HG03060 (cell line): ENCODE measurements around the gene CNGA3.
A peak's percentile ranks its signal among the peaks of the same experiment; 100 is the strongest.
"Not testable (repeated sequence)": the region's sequence is repeated elsewhere in the genome, so short reads cannot be mapped to it uniquely, and the experiment has no call there.

Experiments
- ATAC-seq: cut with Tn5 transposase; IDR thresholded peaks from one replicate; pipeline ENCODE4 v1.9.1; 2021; ENCODE audit warnings: low read depth, moderate number of reproducible peaks; ENCODE audit not compliant: unreplicated experiment

CNGA3 gene

GRCh38 chr2:98434492-98434891, 88.2 kb downstream of the CNGA3 start:
- ATAC-seq = no peak

DNA sequence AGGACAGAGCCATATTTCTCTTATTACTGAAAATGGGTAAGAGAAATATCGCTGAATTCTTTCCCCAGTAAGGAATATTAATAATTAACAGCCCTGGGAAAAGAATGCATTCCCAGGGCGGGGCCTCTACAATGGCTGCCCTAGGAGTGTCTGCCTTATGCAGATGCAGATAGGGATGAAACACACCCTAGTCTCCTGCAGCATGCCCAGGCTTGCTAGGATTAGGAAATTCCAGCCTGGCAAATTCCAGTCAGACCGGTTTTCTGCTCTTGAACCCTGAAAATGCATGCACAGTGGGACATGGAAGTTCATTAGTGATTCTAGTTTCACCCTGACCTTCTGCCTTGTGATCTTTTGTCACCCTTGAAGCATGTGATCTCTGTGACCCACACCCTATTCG, 89.4 kb downstream of the CNGA3 start:
- ATAC-seq = not testable (repeated sequence)

DNA sequence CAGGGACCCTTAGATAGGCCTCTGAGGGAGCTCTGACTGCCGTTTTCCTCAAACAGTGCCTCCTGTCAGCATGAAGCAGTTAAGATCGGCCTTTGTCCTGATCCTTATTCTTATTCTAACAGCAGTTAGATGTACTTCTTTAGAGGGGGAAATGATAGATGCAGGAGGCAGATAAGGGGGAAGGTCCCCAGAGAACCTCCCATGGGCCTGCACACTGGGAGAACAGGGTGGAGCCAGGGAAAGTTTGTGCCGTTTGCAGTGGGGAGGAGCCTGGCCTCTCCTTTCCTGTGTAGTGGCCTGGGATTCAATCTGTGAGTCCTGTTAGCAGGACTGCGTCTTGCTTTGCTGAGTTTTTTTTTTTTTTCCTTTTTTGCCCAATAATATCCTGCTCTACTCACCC, 90.5 kb downstream of the CNGA3 start:
- no peak for ATAC-seq

DNA sequence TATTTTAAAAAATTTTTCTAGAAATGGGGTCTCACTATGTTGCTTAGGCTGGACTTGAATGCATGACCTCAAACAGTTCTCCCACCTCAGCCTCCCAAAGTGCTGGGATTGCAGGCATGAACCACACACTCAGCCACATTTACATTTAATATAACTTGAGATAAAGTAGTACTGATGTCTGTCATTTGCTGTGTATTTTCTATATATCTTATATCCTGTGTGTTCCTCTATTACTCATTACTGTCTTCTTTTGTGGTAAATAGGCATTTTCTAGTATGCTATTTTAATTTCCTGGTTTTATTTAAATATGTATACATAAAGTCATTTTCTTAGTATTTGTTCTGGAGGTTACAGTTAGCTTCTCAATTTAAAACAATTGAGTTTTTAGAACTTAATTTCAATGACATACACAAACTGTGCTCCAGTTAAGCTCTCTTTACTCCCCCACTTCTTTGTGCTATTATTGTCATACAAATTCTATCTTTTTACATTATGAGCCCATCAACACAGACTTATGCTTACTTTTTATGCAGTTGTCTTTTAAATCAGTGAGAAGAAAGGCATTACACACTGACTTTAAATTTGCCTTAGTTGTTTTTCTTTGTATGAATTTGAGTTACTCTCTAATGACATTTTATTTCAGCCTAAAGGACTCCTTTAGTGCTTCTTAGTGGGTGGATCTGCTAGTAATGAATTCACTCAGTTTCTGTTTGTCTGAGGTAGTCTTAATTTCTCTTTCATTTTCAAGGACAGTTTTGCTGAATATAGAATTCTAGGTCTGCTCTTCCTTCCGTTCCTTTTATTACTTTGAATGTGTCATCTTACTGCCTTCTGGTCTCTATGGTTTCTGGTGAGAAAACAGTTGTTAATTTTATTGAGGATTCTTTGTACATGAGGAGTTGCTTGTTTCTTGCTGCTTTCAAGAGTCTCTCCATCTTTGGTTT, 92.2 kb downstream of the CNGA3 start:
- peak; percentile 42 for ATAC-seq

GRCh38 chr2:98441706-98442450, 95.6 kb downstream of the CNGA3 start:
- ATAC-seq = no peak

DNA sequence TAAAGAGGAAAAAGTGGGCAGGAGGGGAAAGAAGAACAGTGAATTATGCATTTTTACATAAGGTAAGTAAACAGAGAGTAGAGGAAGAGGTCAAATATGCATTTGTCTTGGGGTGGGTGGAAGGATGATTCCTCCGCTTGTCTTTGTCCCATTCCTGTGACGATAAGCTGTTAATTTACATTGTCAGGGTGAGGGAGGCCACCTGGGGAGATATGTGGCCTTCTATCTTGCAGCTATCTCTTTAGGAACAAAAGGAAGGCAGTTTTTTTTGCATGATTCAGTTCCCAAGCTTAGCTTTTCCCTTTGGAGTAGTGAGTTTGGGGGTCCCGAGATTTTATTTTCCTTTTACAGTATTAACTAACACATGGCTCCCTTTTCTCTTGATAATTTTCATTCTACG, 96.2 kb downstream of the CNGA3 start:
- ATAC-seq = no peak

DNA sequence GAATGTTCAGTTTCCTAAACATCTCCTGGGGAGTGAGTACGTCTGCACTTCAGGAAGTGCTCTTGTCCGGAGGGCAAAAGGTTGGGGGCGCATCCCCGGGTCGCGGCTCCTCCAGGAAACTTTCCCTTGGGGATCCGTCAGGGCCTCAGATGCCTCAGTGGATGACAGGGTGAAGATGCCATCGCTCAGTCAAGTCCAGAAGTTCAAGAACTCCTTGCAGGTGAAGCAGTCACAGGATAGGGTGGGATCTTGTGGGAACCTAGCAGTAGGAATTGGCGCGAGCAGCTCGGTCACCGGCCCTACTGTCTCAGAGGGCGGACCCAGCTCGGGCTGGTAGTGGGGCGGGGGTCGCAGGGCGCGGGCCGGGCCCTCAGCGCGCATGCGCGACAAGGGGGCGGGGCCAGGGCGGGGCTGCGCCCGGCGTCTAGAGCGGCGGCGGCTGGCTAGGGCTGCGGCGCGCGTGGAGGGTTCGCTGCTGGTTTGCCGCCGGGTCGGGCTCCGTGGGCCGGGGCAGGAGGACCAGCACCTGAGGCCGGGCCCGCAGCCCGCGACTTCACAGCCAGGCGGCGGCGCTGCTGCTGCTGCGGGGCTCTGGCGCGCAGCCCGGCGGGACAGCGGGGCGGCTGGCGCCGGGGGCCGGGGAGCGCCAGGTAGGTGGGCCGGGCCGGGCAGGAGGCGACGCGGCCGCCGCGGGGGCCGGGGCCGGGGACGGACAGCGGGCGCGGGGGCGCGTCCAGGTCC, 98.3 kb downstream of the CNGA3 start, which contains the start of gene INPP4A:
INPP4A (plus strand) TSS at position 423 of the 741 bp plus-strand sequence. CDS start 75,191 bp downstream, outside the sequence.
- ATAC-seq = peak; percentile 49

- ATAC-seq = peak; percentile 12
These were observed 99.0 kb downstream of the CNGA3 start for GRCh38 chr2:98445177-98445682.

- ATAC-seq = no peak
These were observed 99.7 kb downstream of the CNGA3 start for GRCh38 chr2:98445683-98446581.

DNA sequence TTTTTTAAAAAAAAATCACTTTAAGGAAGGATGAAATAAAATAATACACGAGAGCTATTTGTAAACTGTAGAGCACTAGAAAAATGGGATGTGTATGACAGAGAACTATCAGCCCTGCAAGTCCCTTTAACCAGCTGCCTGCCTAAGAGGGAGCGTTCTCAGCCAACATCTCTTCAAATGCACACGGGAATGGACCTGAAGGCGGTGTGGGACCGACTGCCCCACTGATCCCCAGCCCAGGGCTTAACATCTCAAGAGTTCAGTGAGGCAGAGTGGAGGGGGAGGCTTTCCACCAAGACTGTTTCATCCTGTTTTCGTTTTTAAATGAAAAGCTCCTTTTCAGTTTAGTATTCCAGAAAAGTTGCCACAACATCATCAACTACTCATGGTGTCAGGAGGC, 100.6 kb downstream of the CNGA3 start:
- no peak for ATAC-seq
